ENCODE measurements around the gene CRK. TPM values are rescaled to one million over a fixed set of nuclear protein-coding genes. Genes with fewer than 3 reads are reported as not detected.

Gene CRK
- total RNA-seq, 1 donor from 2014 or later = 66.2 TPM

DNA sequence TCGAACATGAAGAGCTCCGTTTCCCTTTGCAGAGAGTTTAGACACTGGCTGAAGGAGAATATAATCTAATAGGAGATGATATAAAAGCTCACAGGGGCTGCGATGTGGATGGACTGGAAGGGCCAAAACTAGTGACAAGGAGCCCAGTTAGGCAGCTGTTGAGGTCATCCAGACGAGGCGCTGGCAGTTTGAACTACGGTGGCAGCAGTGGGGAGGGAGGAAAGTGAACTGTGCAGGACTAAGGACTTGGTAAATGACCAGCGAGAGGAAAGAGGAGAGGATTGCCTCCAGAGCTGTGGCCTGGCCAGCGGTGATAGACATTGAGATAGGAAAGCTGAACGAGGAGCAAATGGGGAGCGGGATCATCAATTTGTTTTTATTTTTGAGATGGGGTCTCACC is 41.4 kb downstream of the CRK start:
- H3K27ac ChIP-seq = no peak overlapping the region
- no peaks in the 10 kb centered on the region for H3K27me3 ChIP-seq (ENCODE audit: low read depth)
- no peak overlapping the region for H3K4me3 ChIP-seq
- TF ChIP-seq, protein P1, sequence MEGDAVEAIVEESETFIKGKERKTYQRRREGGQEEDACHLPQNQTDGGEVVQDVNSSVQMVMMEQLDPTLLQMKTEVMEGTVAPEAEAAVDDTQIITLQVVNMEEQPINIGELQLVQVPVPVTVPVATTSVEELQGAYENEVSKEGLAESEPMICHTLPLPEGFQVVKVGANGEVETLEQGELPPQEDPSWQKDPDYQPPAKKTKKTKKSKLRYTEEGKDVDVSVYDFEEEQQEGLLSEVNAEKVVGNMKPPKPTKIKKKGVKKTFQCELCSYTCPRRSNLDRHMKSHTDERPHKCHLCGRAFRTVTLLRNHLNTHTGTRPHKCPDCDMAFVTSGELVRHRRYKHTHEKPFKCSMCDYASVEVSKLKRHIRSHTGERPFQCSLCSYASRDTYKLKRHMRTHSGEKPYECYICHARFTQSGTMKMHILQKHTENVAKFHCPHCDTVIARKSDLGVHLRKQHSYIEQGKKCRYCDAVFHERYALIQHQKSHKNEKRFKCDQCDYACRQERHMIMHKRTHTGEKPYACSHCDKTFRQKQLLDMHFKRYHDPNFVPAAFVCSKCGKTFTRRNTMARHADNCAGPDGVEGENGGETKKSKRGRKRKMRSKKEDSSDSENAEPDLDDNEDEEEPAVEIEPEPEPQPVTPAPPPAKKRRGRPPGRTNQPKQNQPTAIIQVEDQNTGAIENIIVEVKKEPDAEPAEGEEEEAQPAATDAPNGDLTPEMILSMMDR (IDR thresholded peaks at IDR 0.05) = no peak
- H3K36me3 ChIP-seq = peaks cover 16% of the 10 kb centered on the region
- ATAC-seq (no peak), DNase-seq (peak; percentile 29)
- intact Hi-C loops (cut with DNase I) = no loop called here
- peaks cover 15% of the 10 kb centered on the region for H3K4me1 ChIP-seq
- no peaks in the 10 kb centered on the region for H3K9me3 ChIP-seq

DNA sequence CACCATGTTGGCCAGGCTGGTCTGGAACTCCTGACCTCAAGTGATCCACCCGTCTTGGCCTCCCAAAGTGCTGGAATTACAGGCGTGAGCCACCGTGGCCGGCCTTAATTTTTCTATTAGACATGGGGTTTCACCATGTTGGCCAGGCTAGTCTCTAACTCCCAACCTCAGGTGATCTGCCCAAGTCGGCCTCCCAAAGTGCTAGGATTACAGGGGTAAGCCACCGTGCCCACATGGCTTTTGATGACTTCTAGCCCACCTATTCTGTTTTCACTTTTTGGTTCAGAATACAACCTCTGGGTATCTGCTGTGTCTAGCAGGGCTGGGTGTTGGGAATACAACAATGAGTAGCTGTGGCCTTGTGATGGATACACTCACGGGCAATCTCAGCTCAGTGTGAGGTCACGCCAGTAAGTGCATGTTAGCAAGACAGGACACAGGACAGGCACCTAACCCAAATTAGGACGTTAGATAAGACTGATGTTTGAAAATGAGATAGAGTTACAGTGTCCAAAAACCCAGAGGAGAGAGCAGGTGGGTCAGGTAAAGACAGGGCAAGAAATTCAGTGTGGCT is 41.9 kb downstream of the CRK start:
- peaks cover 15% of the 10 kb centered on the region for H3K4me1 ChIP-seq
- DNase-seq = peak; percentile 14

GRCh38 chr17:1413281-1413791 is 42.7 kb downstream of the CRK start:
- Histone ChIP-seq H3K9me3 (no peaks in the 10 kb centered on the region), H3K4me3 (no peak overlapping the region), H3K36me3 (peaks cover 12% of the 10 kb centered on the region), H3K4me1 (peaks cover 15% of the 10 kb centered on the region), H3K27me3 (ENCODE audit: low read depth) (no peaks in the 10 kb centered on the region), H3K27ac (peak overlapping the region; percentile 5)
- ATAC-seq = peak; percentile 82 to 85
- TF ChIP-seq, protein P1 (IDR thresholded peaks at IDR 0.05) = no peak
- intact Hi-C loops (cut with DNase I) = no loop called here
- DNase-seq = peak; percentile 63

More for the DNA sequence above, 41.9 kb downstream of the CRK start:
- ATAC-seq = no peak
- intact Hi-C loops (cut with DNase I) = no loop called here
- H3K36me3 ChIP-seq = peaks cover 12% of the 10 kb centered on the region
- H3K4me3 ChIP-seq = no peak overlapping the region
- no peaks in the 10 kb centered on the region for H3K9me3 ChIP-seq
- no peak overlapping the region for H3K27ac ChIP-seq
- H3K27me3 ChIP-seq (ENCODE audit: low read depth) = no peaks in the 10 kb centered on the region
- TF ChIP-seq, protein P1 (IDR thresholded peaks at IDR 0.05) = no peak

DNA sequence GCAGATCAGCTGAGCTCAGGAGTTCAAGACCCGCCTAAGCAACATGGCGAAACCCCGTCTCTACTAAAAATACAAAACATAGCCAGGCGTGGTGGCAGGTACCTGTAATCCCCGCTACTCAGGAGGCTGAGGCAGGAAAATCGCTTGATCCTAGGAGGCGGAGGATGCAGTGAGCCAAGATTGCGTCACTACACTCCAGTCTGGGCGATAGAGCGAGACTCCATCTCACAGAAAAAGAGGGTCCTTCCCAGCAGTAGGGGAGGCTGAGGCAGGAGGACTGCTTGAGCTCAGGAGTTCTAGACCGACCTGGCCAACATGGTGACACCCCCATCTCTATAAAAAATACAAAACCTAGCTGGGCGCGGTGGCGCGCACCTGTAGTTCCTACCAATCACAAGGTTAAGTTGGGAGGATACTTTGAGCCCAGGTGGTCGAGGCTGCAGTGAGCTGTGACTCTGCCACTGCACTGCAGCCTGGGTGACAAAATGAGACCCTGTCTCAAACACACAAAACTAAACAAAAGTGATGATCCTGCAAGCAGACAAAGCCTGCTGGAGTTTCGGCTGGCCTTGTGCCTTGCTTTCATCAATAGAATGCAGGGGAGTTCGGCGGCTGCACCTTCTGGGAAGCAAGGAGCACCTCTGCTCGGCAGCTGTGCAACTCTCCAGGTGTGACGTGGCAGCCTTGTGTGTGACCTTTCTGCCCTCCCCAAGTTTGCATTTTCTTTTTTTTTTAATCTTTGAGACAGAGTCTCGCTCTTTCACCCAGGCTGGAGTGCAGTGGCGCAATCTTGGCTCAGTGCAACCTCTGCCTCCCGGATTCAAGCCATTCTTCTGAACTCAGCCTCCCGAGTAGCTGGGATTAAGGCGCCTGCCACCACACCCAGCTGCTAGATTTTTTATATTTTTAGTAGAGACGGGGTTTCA is 43.6 kb downstream of the CRK start:
- no peaks in the 10 kb centered on the region for H3K9me3 ChIP-seq
- intact Hi-C loops (cut with DNase I) = no loop called here
- no peaks in the 10 kb centered on the region for H3K27me3 ChIP-seq (ENCODE audit: low read depth)
- H3K4me3 ChIP-seq = no peak overlapping the region
- H3K4me1 ChIP-seq = peaks cover 15% of the 10 kb centered on the region
- ATAC-seq = peak; percentile 61 to 63
- DNase-seq = peak; percentile 70
- TF ChIP-seq, protein P1 (IDR thresholded peaks at IDR 0.05) = no peak
- peaks cover 8% of the 10 kb centered on the region for H3K36me3 ChIP-seq
- peak overlapping the region; percentile 5 for H3K27ac ChIP-seq

- H3K4me1 ChIP-seq = peaks cover 25% of the 10 kb centered on the region
- H3K27me3 ChIP-seq (ENCODE audit: low read depth) = no peaks in the 10 kb centered on the region
- intact Hi-C loops (cut with DNase I) = no loop called here
- no peak for ATAC-seq
- H3K4me3 ChIP-seq = no peak overlapping the region
- TF ChIP-seq, protein P1 (IDR thresholded peaks at IDR 0.05) = no peak
- no peaks in the 10 kb centered on the region for H3K36me3 ChIP-seq
- no peak for DNase-seq
- no peak overlapping the region for H3K27ac ChIP-seq
- no peaks in the 10 kb centered on the region for H3K9me3 ChIP-seq
Observed at GRCh38 chr17:1402262-1402586, 53.8 kb downstream of the CRK start.
